Mucosa of rectum (tissue), 2 donors: Measurements from ENCODE around the gene CLDN9.

Experiments
- H3K27ac ChIP-seq, 2 donors: one replicate each; pipeline ENCODE4 v1.7.0; 2013; ENCODE audit warnings: inconsistent platforms in 2 of 2, low read depth in 2 of 2, low read length in 2 of 2
- H3K27me3 ChIP-seq, 2 donors: one replicate each; pipeline ENCODE4 v1.7.0; 2013; ENCODE audit warnings: low read length in 2 of 2; ENCODE audit not compliant: control insufficient read depth in 2 of 2, insufficient read depth in 2 of 2
- H3K36me3 ChIP-seq, 2 donors: one replicate each; pipeline ENCODE4 v1.7.0; 2013; ENCODE audit warnings: low read length in 2 of 2; ENCODE audit not compliant: control insufficient read depth in 2 of 2, insufficient read depth in 2 of 2
- H3K4me1 ChIP-seq, 2 donors: one replicate each; pipeline ENCODE4 v1.7.0; 2013; ENCODE audit warnings: low read length in 2 of 2, mild to moderate bottlenecking in 1 of 2; ENCODE audit not compliant: control insufficient read depth in 2 of 2, insufficient read depth in 2 of 2
- H3K4me3 ChIP-seq, 2 donors: one replicate each; pipeline ENCODE4 v1.7.0; 2013; ENCODE audit warnings: low read length in 2 of 2
- H3K9ac ChIP-seq, 2 donors: one replicate each; pipeline ENCODE4 v1.7.0; 2013; ENCODE audit warnings: low read length in 2 of 2, low read depth in 1 of 2, mild to moderate bottlenecking in 1 of 2
- H3K9me3 ChIP-seq, 2 donors: one replicate each; pipeline ENCODE4 v1.7.0; 2013; ENCODE audit warnings: low read length in 2 of 2; ENCODE audit not compliant: control insufficient read depth in 2 of 2
- donor health status: healthy.
- donor health status: Normal muscosa, but diverticular disease.

CLDN9 gene

GRCh38 chr16:2982402-2982801, 30.3 kb upstream of the CLDN9 start:
- no peak overlapping the region for H3K4me3 ChIP-seq
- H3K27ac ChIP-seq, result no peak overlapping the region
- no peak overlapping the region for H3K9ac ChIP-seq
- H3K4me1 ChIP-seq, result peaks cover 12 to 18% of the 10 kb centered on the region in 2 donors
- no peaks in the 10 kb centered on the region for H3K27me3 ChIP-seq
- H3K9me3 ChIP-seq, result no peaks in the 10 kb centered on the region
- no peaks in the 10 kb centered on the region for H3K36me3 ChIP-seq

- Histone ChIP-seq H3K36me3 (no peaks in the 10 kb centered on the region), H3K4me3 (peak overlapping the region in 1 of 2 donors; percentile 31), H3K9me3 (no peaks in the 10 kb centered on the region), H3K27me3 (no peaks in the 10 kb centered on the region), H3K9ac (peak overlapping the region in 1 of 2 donors; percentile 43), H3K27ac (no peak overlapping the region), H3K4me1 (peaks cover 12% of the 10 kb centered on the region in 2 donors)
These were observed 29.0 kb upstream of the CLDN9 start for GRCh38 chr16:2983706-2984136.

GRCh38 chr16:2985462-2985861, 27.3 kb upstream of the CLDN9 start:
- no peak overlapping the region for H3K4me3 ChIP-seq
- no peaks in the 10 kb centered on the region for H3K9me3 ChIP-seq
- H3K4me1 ChIP-seq, result peaks cover 5 to 7% of the 10 kb centered on the region in 2 donors
- H3K27ac ChIP-seq, result no peak overlapping the region
- no peak overlapping the region for H3K9ac ChIP-seq
- H3K27me3 ChIP-seq, result no peaks in the 10 kb centered on the region
- no peaks in the 10 kb centered on the region for H3K36me3 ChIP-seq

GRCh38 chr16:2985893-2986355, 26.8 kb upstream of the CLDN9 start:
- Histone ChIP-seq H3K27me3 (no peaks in the 10 kb centered on the region), H3K27ac (no peak overlapping the region), H3K4me3 (no peak overlapping the region), H3K9ac (no peak overlapping the region), H3K4me1 (peaks cover 6 to 7% of the 10 kb centered on the region in 2 donors), H3K9me3 (no peaks in the 10 kb centered on the region), H3K36me3 (no peaks in the 10 kb centered on the region)

- H3K27me3 ChIP-seq, result no peaks in the 10 kb centered on the region
- H3K9ac ChIP-seq, result no peak overlapping the region
- H3K27ac ChIP-seq, result no peak overlapping the region
These were observed 26.0 kb upstream of the CLDN9 start for GRCh38 chr16:2986623-2987188.

GRCh38 chr16:2987286-2987685, 25.4 kb upstream of the CLDN9 start:
- H3K4me1 ChIP-seq, result peaks cover 13 to 14% of the 10 kb centered on the region in 2 donors
- no peaks in the 10 kb centered on the region for H3K27me3 ChIP-seq
- H3K27ac ChIP-seq, result no peak overlapping the region
- H3K9ac ChIP-seq, result no peak overlapping the region
- no peak overlapping the region for H3K4me3 ChIP-seq
- no peaks in the 10 kb centered on the region for H3K9me3 ChIP-seq
- no peaks in the 10 kb centered on the region for H3K36me3 ChIP-seq

More at GRCh38 chr16:2986623-2987188, 26.0 kb upstream of the CLDN9 start:
- H3K36me3 ChIP-seq, result no peaks in the 10 kb centered on the region
- no peaks in the 10 kb centered on the region for H3K9me3 ChIP-seq
- peaks cover 12% of the 10 kb centered on the region in 2 donors for H3K4me1 ChIP-seq
- H3K4me3 ChIP-seq, result no peak overlapping the region

GRCh38 chr16:2987833-2988232, 24.9 kb upstream of the CLDN9 start:
- Histone ChIP-seq H3K9ac (no peak overlapping the region), H3K27ac (no peak overlapping the region), H3K36me3 (no peaks in the 10 kb centered on the region), H3K4me1 (peaks cover 13 to 14% of the 10 kb centered on the region in 2 donors), H3K9me3 (no peaks in the 10 kb centered on the region), H3K4me3 (no peak overlapping the region), H3K27me3 (no peaks in the 10 kb centered on the region)

- Histone ChIP-seq H3K27ac (no peak overlapping the region), H3K36me3 (no peaks in the 10 kb centered on the region), H3K4me1 (peaks cover 13 to 14% of the 10 kb centered on the region in 2 donors), H3K9me3 (no peaks in the 10 kb centered on the region), H3K9ac (no peak overlapping the region), H3K4me3 (no peak overlapping the region), H3K27me3 (no peaks in the 10 kb centered on the region)
These were observed 24.1 kb upstream of the CLDN9 start for GRCh38 chr16:2988590-2989099.

- peaks cover 8 to 14% of the 10 kb centered on the region in 2 donors for H3K4me1 ChIP-seq
- H3K27ac ChIP-seq, result peak overlapping the region in 1 of 2 donors; percentile 76
- no peaks in the 10 kb centered on the region for H3K9me3 ChIP-seq
- no peaks in the 10 kb centered on the region for H3K27me3 ChIP-seq
- H3K36me3 ChIP-seq, result no peaks in the 10 kb centered on the region
- no peak overlapping the region for H3K9ac ChIP-seq
- no peak overlapping the region for H3K4me3 ChIP-seq
These were observed 21.8 kb upstream of the CLDN9 start for GRCh38 chr16:2990891-2991290.

- Histone ChIP-seq H3K9me3 (no peaks in the 10 kb centered on the region), H3K4me1 (peaks cover 8 to 14% of the 10 kb centered on the region in 2 donors), H3K27ac (peak overlapping the region in 1 of 2 donors; percentile 76), H3K9ac (no peak overlapping the region), H3K4me3 (no peak overlapping the region), H3K27me3 (no peaks in the 10 kb centered on the region), H3K36me3 (no peaks in the 10 kb centered on the region)
These were observed 21.0 kb upstream of the CLDN9 start for GRCh38 chr16:2991566-2992261.
